SHP77 treated with DMSO at 0.1 percent for 48 hours (cell line): ENCODE results near the gene SLC19A1.
"Not testable (repeated sequence)": the region's sequence is repeated elsewhere in the genome, so short reads cannot be mapped to it uniquely, and the experiment has no call there.

Source experiments
- DNase-seq: peaks from one replicate; lab custom pipeline; 2025; lab: John Stamatoyannopoulos, UW

SLC19A1 gene

GRCh38 chr21:45506241-45506817 is 35.9 kb downstream of the SLC19A1 start:
- DNase-seq: no peak

GRCh38 chr21:45505416-45506021 is 36.7 kb downstream of the SLC19A1 start:
- DNase-seq: no peak

GRCh38 chr21:45504516-45505415 is 37.5 kb downstream of the SLC19A1 start:
- DNase-seq: no peak

GRCh38 chr21:45504021-45504515 is 38.2 kb downstream of the SLC19A1 start:
- no peak for DNase-seq

- not testable (repeated sequence) for DNase-seq
Measured at GRCh38 chr21:45503226-45503625, 39.0 kb downstream of the SLC19A1 start.

GRCh38 chr21:45502600-45502999 is 39.6 kb downstream of the SLC19A1 start:
- no peak for DNase-seq

- DNase-seq: no peak
Measured at GRCh38 chr21:45502006-45502345, 40.3 kb downstream of the SLC19A1 start.

GRCh38 chr21:45501081-45502005 is 40.9 kb downstream of the SLC19A1 start:
- not testable (repeated sequence) for DNase-seq

GRCh38 chr21:45499970-45500577 is 42.2 kb downstream of the SLC19A1 start:
- DNase-seq: no peak

GRCh38 chr21:45499201-45499750 is 43.0 kb downstream of the SLC19A1 start:
- no peak for DNase-seq

- no peak for DNase-seq
Measured at GRCh38 chr21:45498646-45499000, 43.6 kb downstream of the SLC19A1 start.

- no peak for DNase-seq
Measured at GRCh38 chr21:45497846-45498645, 44.2 kb downstream of the SLC19A1 start.

- no peak for DNase-seq
Measured at GRCh38 chr21:45496968-45497845, 45.0 kb downstream of the SLC19A1 start.

GRCh38 chr21:45496151-45496967 is 45.9 kb downstream of the SLC19A1 start:
- DNase-seq: no peak

- no peak for DNase-seq
Measured at GRCh38 chr21:45494851-45495680, 47.2 kb downstream of the SLC19A1 start.

GRCh38 chr21:45494135-45494850 is 47.9 kb downstream of the SLC19A1 start:
- DNase-seq: no peak
